ENCODE results near the gene AP1G1. TPM values are rescaled to one million over a fixed set of nuclear protein-coding genes. Genes with fewer than 3 reads are reported as not detected.

AP1G1 gene
- total and polyA plus RNA-seq, 10 of the 15 experiments (the other 5 are each of a cell fraction or from before 2014, with no cell fraction given): 5.9 to 83.7 (median 47.8) TPM

DNA sequence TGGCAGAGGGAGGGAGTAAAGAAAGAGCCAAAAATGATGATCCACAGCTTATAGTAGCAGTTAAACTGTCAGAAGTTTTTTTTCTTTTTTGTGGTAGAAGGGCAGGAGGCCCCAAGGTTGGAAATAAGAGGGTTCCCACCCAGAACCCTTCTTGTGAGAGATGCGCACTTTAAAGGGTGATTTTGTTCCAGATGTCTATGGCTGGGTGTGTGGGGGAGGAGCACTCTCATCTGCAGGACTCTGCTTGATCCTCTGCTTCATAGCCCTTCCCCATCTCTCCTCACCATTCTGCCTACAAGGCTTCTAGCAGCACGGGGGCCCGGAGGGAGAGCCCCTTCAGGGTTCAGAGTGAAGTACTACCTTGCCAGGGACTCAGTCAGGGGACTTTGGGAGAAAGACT, 43.5 kb upstream of the AP1G1 start:
- ATAC-seq (peak; percentile 8; the same call in 2 of the 3 replicates), FAIRE-seq (no peak), DNase-seq (ENCODE audit: low read depth, low spot score) (no peak)
- Histone ChIP-seq H3K4me3 (no peak overlapping the region), H3K27ac (ENCODE audit: control insufficient read depth, insufficient read depth) (no peak overlapping the region), H3K79me2 (ENCODE audit: control insufficient read depth, insufficient read depth, low read length) (peaks cover 39% of the 10 kb centered on the region), H3K4me1 (ENCODE audit: control insufficient read depth, insufficient read depth, low read length) (peaks cover 40% of the 10 kb centered on the region), H3K4me2 (ENCODE audit: control insufficient read depth, insufficient read depth) (no peak overlapping the region), H3K9me3 (replicated peaks; ENCODE audit: control insufficient read depth, insufficient read depth, low read length) (no peaks in the 10 kb centered on the region), H3K9ac (ENCODE audit: control insufficient read depth, insufficient read depth, low read length) (no peak overlapping the region), H4K20me1 (ENCODE audit: control insufficient read depth, insufficient read depth) (no peaks in the 10 kb centered on the region), H3K27me3 (replicated peaks in 1 of 2; ENCODE audit: control insufficient read depth in 2 of 2, insufficient read depth in 2 of 2, low read length in 1 of 2) (no peaks in the 10 kb centered on the region), H2AFZ (ENCODE audit: control insufficient read depth, low read depth, low read length) (no peak overlapping the region), H3K36me3 (ENCODE audit: control insufficient read depth in 2 of 2, insufficient read depth in 2 of 2, low read length in 1 of 2) (peaks cover 23 to 28% of the 10 kb centered on the region in 2 experiments)
- in situ Hi-C loops (cut with MboI) (no loop called here), intact Hi-C loops (cut with micrococcal nuclease; ENCODE audit: unreplicated experiment) (loop anchor here (2.0 kb wide), 1 partner anchor 43 kb away; the partner anchor contains the start of gene AP1G1)
- no TSS peak for BruUV-seq (replicated peaks)
- RAD21 ChIA-PET (ENCODE audit: unreplicated experiment): interaction anchor here (1.0 to 2.7 kb wide), 6 partner anchors 9 to 57 kb away, joined by 3 to 12 read pairs (median 6); partner anchors contain the start of gene AP1G1
- SMC1A ChIA-PET (ENCODE audit: uncharacterized antibody, unreplicated experiment): interaction anchor here (1.0 to 1.9 kb wide), 5 partner anchors 21 to 45 kb away, joined by 3 to 7 read pairs (median 4); no protein-coding TSS in a partner anchor
- 41% methylated on average over 3 of the region's 3 CpGs for WGBS (ENCODE audit: insufficient coverage, insufficient replicate concordance, low lambda C conversion rate, missing lambda C conversion rate)
- TF ChIP-seq NR2F1 (conservative IDR thresholded peaks at IDR 0.05) (no peak), SIX5 (IDR thresholded peaks at IDR 0.05; ENCODE audit: low read depth, low read length, severe bottlenecking) (no peak), POLR2A (IDR thresholded peaks at IDR 0.05; ENCODE audit: low read depth, low read length) (0 out of 2 replicates have a peak, but pooled peaks have one; percentile 12), GABPA (IDR thresholded peaks at IDR 0.05; ENCODE audit: low read depth) (no peak)
- CTCF ChIA-PET: interaction anchor here (1.0 to 1.1 kb wide), 3 partner anchors 11 to 109 kb away, joined by 3 to 5 read pairs (median 3); no protein-coding TSS in a partner anchor
- POLR2A ChIA-PET: interaction anchor here (1.1 to 2.6 kb wide), 4 partner anchors 10 to 44 kb away, joined by 3 to 15 read pairs (median 4); partner anchors contain the start of gene AP1G1

- no peak overlapping the region for H3K27ac ChIP-seq (ENCODE audit: control insufficient read depth, insufficient read depth)
- no TSS peak for BruUV-seq (replicated peaks)
- no peak overlapping the region for H2AFZ ChIP-seq (ENCODE audit: control insufficient read depth, low read depth, low read length)
- FAIRE-seq (no peak), ATAC-seq (no peak), DNase-seq (ENCODE audit: low read depth, low spot score) (no peak)
- peaks cover 23 to 28% of the 10 kb centered on the region in 2 experiments for H3K36me3 ChIP-seq (ENCODE audit: control insufficient read depth in 2 of 2, insufficient read depth in 2 of 2, low read length in 1 of 2)
- WGBS (ENCODE audit: insufficient coverage, insufficient replicate concordance, low lambda C conversion rate, missing lambda C conversion rate): 89% methylated on average over 8 of the region's 8 CpGs
- intact Hi-C loops (cut with micrococcal nuclease; ENCODE audit: unreplicated experiment) (loop anchor here (2.0 kb wide), 1 partner anchor 43 kb away; the partner anchor contains the start of gene AP1G1), in situ Hi-C loops (cut with MboI) (no loop called here)
- ChIA-PET CTCF (no interaction called here), POLR2A (interaction anchor here (1.2 to 2.6 kb wide), 2 partner anchors 9 to 28 kb away, joined by 4 to 15 read pairs; no protein-coding TSS in a partner anchor), RAD21 (ENCODE audit: unreplicated experiment) (interaction anchor here (1.0 to 1.8 kb wide), 2 partner anchors 8 to 38 kb away, joined by 3 to 8 read pairs; no protein-coding TSS in a partner anchor), SMC1A (ENCODE audit: uncharacterized antibody, unreplicated experiment) (interaction anchor here (1.0 to 1.9 kb wide), 2 partner anchors 42 to 44 kb away, joined by 4 read pairs; no protein-coding TSS in a partner anchor)
- H3K4me3 ChIP-seq: no peak overlapping the region
- no peaks in the 10 kb centered on the region for H4K20me1 ChIP-seq (ENCODE audit: control insufficient read depth, insufficient read depth)
- H3K9ac ChIP-seq (ENCODE audit: control insufficient read depth, insufficient read depth, low read length): no peak overlapping the region
- no peaks in the 10 kb centered on the region for H3K9me3 ChIP-seq (replicated peaks; ENCODE audit: control insufficient read depth, insufficient read depth, low read length)
- no peak overlapping the region for H3K4me2 ChIP-seq (ENCODE audit: control insufficient read depth, insufficient read depth)
- no peaks in the 10 kb centered on the region for H3K27me3 ChIP-seq (replicated peaks in 1 of 2; ENCODE audit: control insufficient read depth in 2 of 2, insufficient read depth in 2 of 2, low read length in 1 of 2)
- H3K4me1 ChIP-seq (ENCODE audit: control insufficient read depth, insufficient read depth, low read length): peaks cover 42% of the 10 kb centered on the region
- peaks cover 42% of the 10 kb centered on the region for H3K79me2 ChIP-seq (ENCODE audit: control insufficient read depth, insufficient read depth, low read length)
- TF ChIP-seq IRF4 (IDR thresholded peaks at IDR 0.05; ENCODE audit: low read depth, low read length) (no peak), WRNIP1 (IDR thresholded peaks at IDR 0.05; ENCODE audit: borderline replicate concordance, low read depth, low read length) (no peak), YY1 (IDR thresholded peaks at IDR 0.05; ENCODE audit: low read depth, low read length) (no peak), KDM1A (IDR thresholded peaks at IDR 0.05; ENCODE audit: borderline replicate concordance) (no peak), CEBPZ (IDR thresholded peaks at IDR 0.05; ENCODE audit: low read depth, low read length) (no peak), STAT3 (IDR thresholded peaks at IDR 0.05; ENCODE audit: low read depth, low read length) (no peak), MEF2B (IDR thresholded peaks at IDR 0.05; ENCODE audit: partially characterized antibody, poor library complexity, severe bottlenecking) (no peak), SMC3 (IDR thresholded peaks at IDR 0.05; ENCODE audit: borderline replicate concordance, low read length) (no peak)
- TF ChIP-seq, protein P1, sequence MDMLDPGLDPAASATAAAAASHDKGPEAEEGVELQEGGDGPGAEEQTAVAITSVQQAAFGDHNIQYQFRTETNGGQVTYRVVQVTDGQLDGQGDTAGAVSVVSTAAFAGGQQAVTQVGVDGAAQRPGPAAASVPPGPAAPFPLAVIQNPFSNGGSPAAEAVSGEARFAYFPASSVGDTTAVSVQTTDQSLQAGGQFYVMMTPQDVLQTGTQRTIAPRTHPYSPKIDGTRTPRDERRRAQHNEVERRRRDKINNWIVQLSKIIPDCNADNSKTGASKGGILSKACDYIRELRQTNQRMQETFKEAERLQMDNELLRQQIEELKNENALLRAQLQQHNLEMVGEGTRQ (IDR thresholded peaks at IDR 0.05; ENCODE audit: borderline replicate concordance, low read depth, low read length): no peak
These were observed 43.1 kb upstream of the AP1G1 start for GRCh38 chr16:71851746-71852145.
